K562 (cell line): ENCODE data around the gene HCAR1. TPM values are rescaled to one million over a fixed set of nuclear protein-coding genes. Genes with fewer than 3 reads are reported as not detected.

Experiments
- ATF7 ChIP-seq: fragments of 450-650 bp; IDR thresholded peaks from 2 replicates; pipeline ENCODE4 v1.7.1; 2014; ENCODE audit warnings: mild to moderate bottlenecking, moderate library complexity
- CHCHD3 ChIP-seq: fragments of 250-450 bp; sonication (Bioruptor Pico); IDR thresholded peaks from 2 replicates; pipeline ENCODE4 v2.1.2; 2022; ENCODE audit warnings: mild to moderate bottlenecking
- CXXC5 ChIP-seq: fragments of 250-450 bp; sonication (Bioruptor Pico); IDR thresholded peaks from 2 replicates; pipeline ENCODE4 v1.8.0; 2022; ENCODE audit warnings: inconsistent platforms, mild to moderate bottlenecking, moderate library complexity
- DNMT1 ChIP-seq: fragments of 450-650 bp; IDR thresholded peaks from 2 replicates; pipeline ENCODE4 v1.6.1; 2016; ENCODE audit warnings: antibody characterized with exemption, mild to moderate bottlenecking
- DPF2 ChIP-seq: fragments of 450-650 bp; IDR thresholded peaks from 2 replicates; pipeline ENCODE4 v1.6.1; 2016
- ERF ChIP-seq: fragments of 450-650 bp; formaldehyde crosslinking; IDR thresholded peaks from 2 replicates; pipeline ENCODE4 v1.4.0; 2020; ENCODE audit warnings: mild to moderate bottlenecking, mixed read lengths
- FOXA3 ChIP-seq, 2 experiments: fragments of 450-650 bp in 1 of 2; sonication (generic) in 1 of 2; formaldehyde crosslinking; IDR thresholded peaks in 1 of 2; conservative IDR thresholded peaks in 1 of 2; 2 replicates each; pipeline versions ENCODE4 v1.4.0 to v1.8.0; 2020 to 2022; ENCODE audit warnings: mild to moderate bottlenecking in 2 of 2, missing genetic modification reagents in 1 of 2
- HIVEP1 ChIP-seq: fragments of 250-450 bp; sonication (Bioruptor Pico); IDR thresholded peaks from 2 replicates; pipeline ENCODE4 v1.4.0; 2020; ENCODE audit warnings: mild to moderate bottlenecking
- HMG20A ChIP-seq: fragments of 450-650 bp; formaldehyde crosslinking; conservative IDR thresholded peaks from 2 replicates; pipeline ENCODE4 v1.4.0; 2020; ENCODE audit warnings: mild to moderate bottlenecking, mixed read lengths
- JUNB ChIP-seq: fragments of 450-650 bp; formaldehyde crosslinking; conservative IDR thresholded peaks from 2 replicates; pipeline ENCODE4 v1.4.0; 2020; ENCODE audit warnings: mild to moderate bottlenecking
- MTA1 ChIP-seq: fragments of 450-650 bp; IDR thresholded peaks from 2 replicates; pipeline ENCODE4 v1.6.1; 2017; ENCODE audit warnings: borderline replicate concordance
- MTA2 ChIP-seq: fragments of 450-650 bp; IDR thresholded peaks from 2 replicates; pipeline ENCODE4 v1.6.1; 2016; ENCODE audit warnings: low read depth
- PHF20 ChIP-seq: fragments of 450-650 bp; IDR thresholded peaks from 2 replicates; pipeline ENCODE4 v1.6.1; 2018; ENCODE audit not compliant: partially characterized antibody
- PURB ChIP-seq: sonication (generic); formaldehyde crosslinking; IDR thresholded peaks from 2 replicates; pipeline ENCODE4 v1.9.0; 2021; ENCODE audit warnings: low read depth, mild to moderate bottlenecking, missing genetic modification reagents
- SETDB1 ChIP-seq: IDR thresholded peaks from one replicate; pipeline ENCODE4 v1.6.1; 2012; ENCODE audit warnings: low read length, control low read depth, inconsistent platforms
- SMARCA4 ChIP-seq: fragments of 450-650 bp; IDR thresholded peaks from 2 replicates; pipeline ENCODE4 v1.6.1; 2016
- SMARCA5 ChIP-seq: fragments of 450-650 bp; IDR thresholded peaks from 2 replicates; pipeline ENCODE4 v1.6.1; 2016
- SMARCC2 ChIP-seq: fragments of 450-650 bp; IDR thresholded peaks from 2 replicates; pipeline ENCODE4 v1.6.1; 2017; ENCODE audit warnings: antibody characterized with exemption, moderate library complexity, mild to moderate bottlenecking, low read depth
- SOX6 ChIP-seq: fragments of 450-650 bp; IDR thresholded peaks from 2 replicates; pipeline ENCODE4 v1.6.1; 2014; ENCODE audit warnings: mild to moderate bottlenecking
- U2AF2 ChIP-seq: fragments of 200-400 bp; formaldehyde crosslinking; optimal IDR thresholded peaks from 2 replicates; pipeline ENCODE3; 2017; ENCODE audit warnings: low read depth, mild to moderate bottlenecking, low read length
- ZBTB33 ChIP-seq: sonication (generic); formaldehyde crosslinking; IDR thresholded peaks from 2 replicates; pipeline ENCODE4 v1.8.1; 2023; ENCODE audit warnings: mild to moderate bottlenecking, missing genetic modification reagents
- ZFPM2 ChIP-seq: fragments of 250-450 bp; sonication (Bioruptor Pico); IDR thresholded peaks from 2 replicates; pipeline ENCODE4 v1.5.1; 2022; ENCODE audit warnings: mild to moderate bottlenecking
- ZNF449 ChIP-seq: fragments of 250-450 bp; sonication (Bioruptor Pico); IDR thresholded peaks from 2 replicates; pipeline ENCODE4 v1.8.0; 2022; ENCODE audit warnings: moderate library complexity, mild to moderate bottlenecking, inconsistent platforms
- ZNF584 ChIP-seq: fragments of 200-800 bp; sonication (Bioruptor generic); IDR thresholded peaks from 2 replicates; pipeline ENCODE4 v1.6.1; 2016; ENCODE audit warnings: low read depth, mild to moderate bottlenecking, missing genetic modification characterization, missing compliant biosample characterization
- ZNF699 ChIP-seq: fragments of 250-450 bp; sonication (Bioruptor Pico); IDR thresholded peaks from 2 replicates; pipeline ENCODE4 v1.8.0; 2021; ENCODE audit warnings: mild to moderate bottlenecking, moderate library complexity; ENCODE audit not compliant: insufficient replicate concordance
- polyA plus RNA-seq, 8 experiments: library from polyadenylated mRNA; depleted of rRNA in 4 of 8; stranded (reverse) in 5 of 8; unstranded in 3 of 8; fragments of >200 nt; fragmentation: Nextera tagmentation in 2 of 8; fragmentation: Illumina TruSeq in 1 of 8; extraction: Ambion mirVana in 2 of 8; extraction: Trizol in 1 of 8; gene quantifications; 2 replicates each; pipeline versions ENCODE4 v1.2.1 to v1.2.3, GENCODE V29; 2011 to 2014; ENCODE audit warnings: inconsistent platforms in 1 of 8, missing spikeins in 1 of 8
- total RNA-seq, 7 experiments: library from RNA; depleted of rRNA in 6 of 7; stranded (reverse); fragments of >200 nt in 6 of 7; fragmentation: Illumina TruSeq in 2 of 7; extraction: Trizol in 2 of 7; gene quantifications; 2 replicates each; pipeline versions ENCODE4 v1.2.1 to v1.2.3, GENCODE V29; 2011 to 2021; ENCODE audit warnings: low replicate concordance in 1 of 7
- TF ChIP-seq, protein P1 (sequence below): fragments of 200-800 bp; sonication (Bioruptor generic); IDR thresholded peaks from 2 replicates; pipeline ENCODE4 v1.6.1; 2017; ENCODE audit warnings: missing genetic modification characterization, missing compliant biosample characterization
- TF ChIP-seq, protein P2 (sequence below): sonication (generic); formaldehyde crosslinking; IDR thresholded peaks from 2 replicates; pipeline ENCODE4 v1.8.0; 2022; ENCODE audit warnings: mild to moderate bottlenecking, missing genetic modification reagents

The HCAR1 gene
- total and polyA plus RNA-seq, 9 of the 15 experiments (the other 6 are each of a cell fraction or from before 2014, with no cell fraction given): not detected

DNA sequence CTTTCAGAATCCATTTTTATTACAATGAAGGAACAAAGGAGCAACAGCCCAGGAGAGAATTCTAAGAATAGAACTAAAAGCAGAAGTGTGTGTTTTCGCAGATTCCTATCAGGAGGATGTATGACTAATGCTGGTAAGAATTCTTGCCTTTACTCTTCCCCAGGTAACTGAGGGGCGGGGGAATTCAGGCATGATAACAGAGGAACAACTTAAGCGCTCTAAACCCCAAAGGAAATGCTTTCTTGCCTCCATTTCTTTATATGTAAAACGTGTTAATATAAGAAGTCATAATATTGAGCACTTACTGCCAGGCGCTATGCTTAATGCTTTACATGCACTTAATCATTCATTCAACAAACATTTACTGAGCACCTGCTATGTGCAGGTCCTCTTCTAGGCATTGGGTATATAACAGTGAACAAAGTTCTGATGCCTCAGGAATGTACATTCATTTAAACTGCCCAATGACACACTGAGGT, 4.5 kb downstream of the HCAR1 start (continued):
- TF ChIP-seq, protein P1, sequence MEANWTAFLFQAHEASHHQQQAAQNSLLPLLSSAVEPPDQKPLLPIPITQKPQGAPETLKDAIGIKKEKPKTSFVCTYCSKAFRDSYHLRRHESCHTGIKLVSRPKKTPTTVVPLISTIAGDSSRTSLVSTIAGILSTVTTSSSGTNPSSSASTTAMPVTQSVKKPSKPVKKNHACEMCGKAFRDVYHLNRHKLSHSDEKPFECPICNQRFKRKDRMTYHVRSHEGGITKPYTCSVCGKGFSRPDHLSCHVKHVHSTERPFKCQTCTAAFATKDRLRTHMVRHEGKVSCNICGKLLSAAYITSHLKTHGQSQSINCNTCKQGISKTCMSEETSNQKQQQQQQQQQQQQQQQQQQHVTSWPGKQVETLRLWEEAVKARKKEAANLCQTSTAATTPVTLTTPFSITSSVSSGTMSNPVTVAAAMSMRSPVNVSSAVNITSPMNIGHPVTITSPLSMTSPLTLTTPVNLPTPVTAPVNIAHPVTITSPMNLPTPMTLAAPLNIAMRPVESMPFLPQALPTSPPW: 0 out of 2 replicates have a peak, but pooled peaks have one; percentile 35
- TF ChIP-seq HMG20A (CRISPR knock-in tag): no peak
- peak; percentile 78; the same call in 1 of the 2 replicates for TF ChIP-seq CXXC5 (CRISPR knock-in tag)
- no peak for TF ChIP-seq ZNF584 (CRISPR knock-in tag)
- TF ChIP-seq ZNF699 (CRISPR knock-in tag): no peak
- peak; percentile 57; the same call in 1 of the 2 replicates for TF ChIP-seq ATF7
- no peak for TF ChIP-seq MTA2
- TF ChIP-seq, protein P2, sequence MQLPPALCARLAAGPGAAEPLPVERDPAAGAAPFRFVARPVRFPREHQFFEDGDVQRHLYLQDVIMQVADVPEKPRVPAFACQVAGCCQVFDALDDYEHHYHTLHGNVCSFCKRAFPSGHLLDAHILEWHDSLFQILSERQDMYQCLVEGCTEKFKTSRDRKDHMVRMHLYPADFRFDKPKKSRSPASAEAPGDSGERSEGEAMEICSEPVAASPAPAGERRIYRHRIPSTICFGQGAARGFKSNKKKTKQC (CRISPR knock-in tag): no peak
- TF ChIP-seq MTA1: peak; percentile 68; the same call in 1 of the 2 replicates
- TF ChIP-seq U2AF2: no peak
- peak; percentile 83 for TF ChIP-seq DPF2
- no peak for TF ChIP-seq CHCHD3
- no peak for TF ChIP-seq ZNF449 (CRISPR knock-in tag)
- TF ChIP-seq HIVEP1 (CRISPR knock-in tag): no peak
- TF ChIP-seq JUNB (CRISPR knock-in tag): no peak
- no peak for TF ChIP-seq SMARCA5
- peak; percentile 84 for TF ChIP-seq SMARCA4
- no peak for TF ChIP-seq ZFPM2
- TF ChIP-seq SMARCC2: peak; percentile 84; the same call in 1 of the 2 replicates
- TF ChIP-seq FOXA3 (CRISPR knock-in tag; conservative IDR thresholded peaks at IDR 0.05 in 1 of 2, IDR thresholded peaks at IDR 0.05 in 1 of 2): no peak
- no peak for TF ChIP-seq ERF (CRISPR knock-in tag)
- TF ChIP-seq ZBTB33 (CRISPR knock-in tag): no peak
- TF ChIP-seq DNMT1: no peak
- no peak for TF ChIP-seq SETDB1
- TF ChIP-seq SOX6: peak; percentile 95
- TF ChIP-seq PHF20: no peak
- no peak for TF ChIP-seq PURB (CRISPR knock-in tag)
